A673 (cell line): ENCODE results near the gene SORBS2. TPM values are rescaled to one million over a fixed set of nuclear protein-coding genes. Genes with fewer than 3 reads are reported as not detected.

ENCODE experiments used
- BruUV-seq: library from RNA; stranded (reverse); fragments of 400-500 nt; replicated peaks from 2 replicates; lab custom pipeline; 2021; lab: Mats Ljungman, UMichigan
- CTCF ChIA-PET: fragments of 300-600 bp; sonication (Branson Sonifier 250); formaldehyde crosslinking; loops from one replicate; lab custom pipeline; 2022; ENCODE audit warnings: antibody characterized with exemption; lab: Charles Lee
- POLR2A ChIA-PET: fragments of 300-600 bp; sonication (Branson Sonifier 250); formaldehyde crosslinking; loops from one replicate; lab custom pipeline; 2022; ENCODE audit warnings: antibody characterized with exemption; ENCODE audit not compliant: low non-redundant PET; lab: Charles Lee
- DNase-seq: peaks from one replicate; pipeline ENCODE4 v3.0.0-alpha.2; 2015; ENCODE audit warnings: low spot score
- H3K27ac ChIP-seq: fragments of 200-600 bp; sonication (generic); 2 replicates; pipeline ENCODE4 v1.5.1; 2016; ENCODE audit warnings: mixed run types, low read depth, mild to moderate bottlenecking, mixed read lengths, antibody characterized with exemption, low read length; ENCODE audit not compliant: poor library complexity, severe bottlenecking
- H3K27me3 ChIP-seq: fragments of 200-600 bp; sonication (generic); replicated peaks from 2 replicates; pipeline ENCODE4 v1.6.1; 2017; ENCODE audit warnings: mixed run types, low read depth, mild to moderate bottlenecking, mixed read lengths, antibody characterized with exemption, low read length; ENCODE audit not compliant: insufficient read depth, poor library complexity
- H3K36me3 ChIP-seq: fragments of 200-600 bp; sonication (generic); 2 replicates; pipeline ENCODE4 v1.6.1; 2016; ENCODE audit warnings: mixed run types, mild to moderate bottlenecking, mixed read lengths, antibody characterized with exemption, low read length; ENCODE audit not compliant: insufficient read depth, poor library complexity, severe bottlenecking
- H3K4me1 ChIP-seq: fragments of 200-600 bp; sonication (generic); 2 replicates; pipeline ENCODE4 v1.6.1; 2017; ENCODE audit warnings: mixed run types, mild to moderate bottlenecking, mixed read lengths, antibody characterized with exemption, low read length; ENCODE audit not compliant: insufficient read depth, poor library complexity, severe bottlenecking
- H3K4me3 ChIP-seq: fragments of 200-600 bp; sonication (generic); 2 replicates; pipeline ENCODE4 v1.5.1; 2016; ENCODE audit warnings: low read depth, mixed run types, mild to moderate bottlenecking, mixed read lengths, low read length; ENCODE audit not compliant: poor library complexity, severe bottlenecking
- H3K9me3 ChIP-seq: fragments of 200-600 bp; sonication (generic); 2 replicates; pipeline ENCODE4 v1.6.1; 2016; ENCODE audit warnings: mixed run types, low read depth, mild to moderate bottlenecking, mixed read lengths, antibody characterized with exemption, low read length; ENCODE audit not compliant: poor library complexity, severe bottlenecking
- EZH2 ChIP-seq: fragments of 200-600 bp; sonication (generic); IDR thresholded peaks from 2 replicates; pipeline ENCODE4 v1.6.1; 2017; ENCODE audit warnings: borderline replicate concordance, low read depth, mild to moderate bottlenecking, mixed read lengths, antibody characterized with exemption, low read length; ENCODE audit not compliant: poor library complexity, severe bottlenecking
- intact Hi-C: fragments of 100-400 bp; cut with micrococcal nuclease; formaldehyde crosslinking; loops from one replicate; pipeline ENCODE4 v1.10.0; 2022; ENCODE audit not compliant: unreplicated experiment
- total RNA-seq: library from RNA; stranded (reverse); gene quantifications from 2 replicates; pipeline ENCODE4 v1.2.3, GENCODE V29; 2021
- TF ChIP-seq, protein P1 (sequence below): fragments of 300-800, 200-600 bp; sonication (generic); conservative IDR thresholded peaks from 2 replicates; pipeline ENCODE4 v1.5.1; 2017; ENCODE audit warnings: low read depth, mild to moderate bottlenecking, antibody characterized with exemption, low read length, moderate library complexity, mixed read lengths

SORBS2 gene
- total RNA-seq, 1 experiment from 2014 or later, result not detected

DNA sequence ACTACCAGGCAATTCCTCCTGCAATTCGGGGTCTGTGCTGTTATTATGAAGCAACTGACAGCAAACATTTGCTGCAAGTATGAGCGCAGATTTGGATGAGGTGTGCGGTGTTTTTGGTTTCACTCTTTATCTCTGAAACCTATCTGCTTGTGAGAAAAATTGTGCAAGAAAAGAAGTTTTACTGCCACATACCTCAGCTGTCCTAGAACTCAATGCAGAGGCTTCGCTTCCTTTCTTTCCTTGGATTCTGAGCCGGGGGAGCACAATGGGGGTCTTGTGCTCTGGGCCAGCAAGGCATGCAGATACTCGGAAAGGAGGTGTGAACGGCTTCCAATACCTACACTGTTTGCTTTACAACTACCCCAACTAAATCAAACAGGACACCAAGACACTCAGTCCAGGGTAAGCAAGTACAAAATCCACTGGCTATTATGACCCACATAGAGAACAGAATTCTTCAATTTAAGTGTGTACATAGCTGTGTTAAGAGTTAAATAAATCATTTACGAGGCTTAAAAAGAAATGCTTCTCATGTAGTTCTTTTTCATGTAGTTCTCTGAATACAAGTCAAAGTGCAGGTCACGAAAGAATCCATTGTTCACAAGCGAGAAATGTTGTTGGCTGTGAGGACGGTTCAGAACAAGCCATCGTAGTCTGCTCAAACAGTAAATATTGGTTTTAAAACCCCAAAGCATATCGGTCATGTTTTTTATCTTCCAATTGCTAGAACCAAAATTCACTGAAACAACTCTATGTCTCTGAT lies 1.1 kb downstream of the SORBS2 start:
- H3K27ac ChIP-seq, result no peak overlapping the region
- TF ChIP-seq EZH2, result no peak
- TF ChIP-seq, protein P1, sequence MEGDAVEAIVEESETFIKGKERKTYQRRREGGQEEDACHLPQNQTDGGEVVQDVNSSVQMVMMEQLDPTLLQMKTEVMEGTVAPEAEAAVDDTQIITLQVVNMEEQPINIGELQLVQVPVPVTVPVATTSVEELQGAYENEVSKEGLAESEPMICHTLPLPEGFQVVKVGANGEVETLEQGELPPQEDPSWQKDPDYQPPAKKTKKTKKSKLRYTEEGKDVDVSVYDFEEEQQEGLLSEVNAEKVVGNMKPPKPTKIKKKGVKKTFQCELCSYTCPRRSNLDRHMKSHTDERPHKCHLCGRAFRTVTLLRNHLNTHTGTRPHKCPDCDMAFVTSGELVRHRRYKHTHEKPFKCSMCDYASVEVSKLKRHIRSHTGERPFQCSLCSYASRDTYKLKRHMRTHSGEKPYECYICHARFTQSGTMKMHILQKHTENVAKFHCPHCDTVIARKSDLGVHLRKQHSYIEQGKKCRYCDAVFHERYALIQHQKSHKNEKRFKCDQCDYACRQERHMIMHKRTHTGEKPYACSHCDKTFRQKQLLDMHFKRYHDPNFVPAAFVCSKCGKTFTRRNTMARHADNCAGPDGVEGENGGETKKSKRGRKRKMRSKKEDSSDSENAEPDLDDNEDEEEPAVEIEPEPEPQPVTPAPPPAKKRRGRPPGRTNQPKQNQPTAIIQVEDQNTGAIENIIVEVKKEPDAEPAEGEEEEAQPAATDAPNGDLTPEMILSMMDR, result no peak
- DNase-seq, result no peak
- POLR2A ChIA-PET, result no interaction called here
- no peaks in the 10 kb centered on the region for H3K9me3 ChIP-seq
- H3K36me3 ChIP-seq, result no peaks in the 10 kb centered on the region
- H3K4me3 ChIP-seq, result no peak overlapping the region
- H3K4me1 ChIP-seq, result no peaks in the 10 kb centered on the region
- BruUV-seq, result no TSS peak
- H3K27me3 ChIP-seq, result peaks cover 51% of the 10 kb centered on the region
- intact Hi-C loops, result no loop called here
- CTCF ChIA-PET, result no interaction called here

GRCh38 chr4:185809533-185810071 lies 2.4 kb downstream of the SORBS2 start:
- no peak for DNase-seq
- Histone ChIP-seq H3K4me3 (no peak overlapping the region), H3K9me3 (no peaks in the 10 kb centered on the region), H3K27me3 (peaks cover 46% of the 10 kb centered on the region), H3K4me1 (no peaks in the 10 kb centered on the region), H3K27ac (no peak overlapping the region), H3K36me3 (no peaks in the 10 kb centered on the region)
- ChIA-PET POLR2A (no interaction called here), CTCF (no interaction called here)
- BruUV-seq, result no TSS peak
- intact Hi-C loops, result no loop called here
- no peak for TF ChIP-seq EZH2
- TF ChIP-seq, protein P1, result no peak

GRCh38 chr4:185809121-185809520 lies 2.9 kb downstream of the SORBS2 start:
- BruUV-seq, result no TSS peak
- Histone ChIP-seq H3K27ac (no peak overlapping the region), H3K36me3 (no peaks in the 10 kb centered on the region), H3K4me1 (no peaks in the 10 kb centered on the region), H3K9me3 (no peaks in the 10 kb centered on the region), H3K4me3 (no peak overlapping the region), H3K27me3 (peaks cover 46% of the 10 kb centered on the region)
- no peak for DNase-seq
- TF ChIP-seq, protein P1, result no peak
- no peak for TF ChIP-seq EZH2
- POLR2A ChIA-PET, result no interaction called here
- CTCF ChIA-PET, result no interaction called here
- intact Hi-C loops, result no loop called here
